Aorta (tissue), 5 donors: ENCODE measurements around the gene NUTM2A. TPM values are rescaled to one million over a fixed set of nuclear protein-coding genes. Genes with fewer than 3 reads are reported as not detected.
"Not testable (repeated sequence)": the region's sequence is repeated elsewhere in the genome, so short reads cannot be mapped to it uniquely, and the experiment has no call there.

ENCODE experiments used
- ATAC-seq: fragments of 200-7000 bp; cut with Tn5 transposase; one replicate; pipeline ENCODE4 v1.9.1; 2022; ENCODE audit warnings: moderate library complexity; ENCODE audit not compliant: low FRiP score
- DNase-seq, 2 donors: peaks; one replicate each; pipeline ENCODE4 v3.0.0-alpha.2; 2020
- H3K27ac ChIP-seq, 2 donors: one replicate each; pipeline ENCODE4 v1.5.1; 2013; ENCODE audit warnings: low read length in 2 of 2, mild to moderate bottlenecking in 2 of 2, moderate library complexity in 2 of 2, control low read depth in 1 of 2, inconsistent platforms in 1 of 2, low read depth in 1 of 2
- H3K27me3 ChIP-seq, 2 donors: one replicate each; pipeline ENCODE4 v1.6.1; 2013; ENCODE audit warnings: control low read depth in 1 of 2, low read length in 1 of 2, mild to moderate bottlenecking in 1 of 2, moderate library complexity in 1 of 2; ENCODE audit not compliant: insufficient read depth in 2 of 2, control insufficient read depth in 1 of 2
- H3K36me3 ChIP-seq, 2 donors: one replicate each; pipeline ENCODE4 v1.6.1; 2013; ENCODE audit warnings: control low read depth in 1 of 2, low read length in 1 of 2, mild to moderate bottlenecking in 1 of 2; ENCODE audit not compliant: insufficient read depth in 2 of 2, control insufficient read depth in 1 of 2
- H3K4me1 ChIP-seq, 2 donors: one replicate each; pipeline ENCODE4 v1.6.1; 2013; ENCODE audit warnings: low read length in 2 of 2, control low read depth in 1 of 2, mild to moderate bottlenecking in 1 of 2, moderate library complexity in 1 of 2; ENCODE audit not compliant: insufficient read depth in 2 of 2, control insufficient read depth in 1 of 2
- H3K4me3 ChIP-seq, 2 donors: one replicate each; pipeline ENCODE4 v1.5.1; 2013; ENCODE audit warnings: low read length in 2 of 2, control low read depth in 1 of 2, mild to moderate bottlenecking in 1 of 2
- H3K9me3 ChIP-seq: one replicate; pipeline ENCODE4 v1.6.1; 2013; ENCODE audit warnings: mild to moderate bottlenecking, low read length; ENCODE audit not compliant: control insufficient read depth
- WGBS, 2 donors: extraction: QIAGEN DNeasy Blood & Tissue Kit; methylation state at CpG; one replicate each; pipeline ENCODE4 v1.1.7; 2013; 5-methylcytosine and 5-hydroxymethylcytosine counted together
- intact Hi-C, 2 donors: fragments of 100-400 bp; cut with DNase I; formaldehyde crosslinking; loops; one replicate each; pipeline versions ENCODE4 v1.14.2 to v1.15.0; 2022
- polyA plus RNA-seq, 2 donors: library from polyadenylated mRNA; stranded (reverse); fragments of 200-250 nt; gene quantifications; one replicate each; pipeline ENCODE4 v1.2.3, GENCODE V29; 2013
- total RNA-seq, 2 donors: library from RNA; stranded (reverse); fragmentation: NEBNext Ultra II Directional; extraction: Animal tissue kit (Norgen Biotek cat#: 25700); gene quantifications; one replicate each; pipeline ENCODE4 v1.2.1, GENCODE V29; 2021
- donor health status: healthy with polysubstance abuse.
- donor health status: Bipolar disorder and iron deficiency.
- donor health status: DM: no; HTN: no; CAD: no.
- donor health status: DM: no; HTN: no; CAD: no.
- donor health status: DM: yes; HTN: yes; CAD: no.

NUTM2A gene
- total and polyA plus RNA-seq, 4 donors = 0.59 to 1.0 (median 0.66) TPM; not detected in 1

- H3K4me3 ChIP-seq, ATAC-seq, H3K4me1 ChIP-seq, H3K27me3 ChIP-seq, H3K9me3 ChIP-seq, DNase-seq, H3K36me3 ChIP-seq, intact Hi-C loops, H3K27ac ChIP-seq: not testable (repeated sequence)
- WGBS, 2 donors = 90 to 94% methylated on average over 7 to 9 of the region's 9 CpGs
Observed at GRCh38 chr10:87229211-87229610, 4.0 kb downstream of the NUTM2A start.

- H3K36me3 ChIP-seq, H3K27ac ChIP-seq, intact Hi-C loops, H3K27me3 ChIP-seq, H3K4me1 ChIP-seq, ATAC-seq, DNase-seq, H3K9me3 ChIP-seq, H3K4me3 ChIP-seq: not testable (repeated sequence)
- 75 to 84% methylated on average over 1 to 5 of the region's 7 CpGs for WGBS, 2 donors
Observed at GRCh38 chr10:87234854-87235253, 9.6 kb downstream of the NUTM2A start.

GRCh38 chr10:87237244-87237643 lies 12.0 kb downstream of the NUTM2A start:
- H3K4me1 ChIP-seq, H3K4me3 ChIP-seq, H3K9me3 ChIP-seq, H3K36me3 ChIP-seq, DNase-seq, H3K27me3 ChIP-seq, ATAC-seq, intact Hi-C loops, H3K27ac ChIP-seq: not testable (repeated sequence)
- WGBS, 2 donors = 97 to 99% methylated on average over 3 of the region's 5 CpGs

GRCh38 chr10:87239346-87239808 lies 14.1 kb downstream of the NUTM2A start:
- ATAC-seq, H3K4me1 ChIP-seq, H3K36me3 ChIP-seq, DNase-seq, intact Hi-C loops, H3K4me3 ChIP-seq, H3K27ac ChIP-seq, H3K27me3 ChIP-seq, H3K9me3 ChIP-seq: not testable (repeated sequence)
- 59 to 68% methylated on average over 2 of the region's 6 CpGs for WGBS, 2 donors

GRCh38 chr10:87242192-87242591 lies 16.9 kb downstream of the NUTM2A start:
- ATAC-seq, H3K27ac ChIP-seq, H3K4me3 ChIP-seq, intact Hi-C loops, H3K4me1 ChIP-seq, H3K27me3 ChIP-seq, DNase-seq, H3K9me3 ChIP-seq, H3K36me3 ChIP-seq: not testable (repeated sequence)
- WGBS, 2 donors = 87 to 90% methylated on average over 3 of the region's 3 CpGs

- H3K4me1 ChIP-seq, H3K9me3 ChIP-seq, H3K36me3 ChIP-seq, H3K27me3 ChIP-seq, DNase-seq, intact Hi-C loops, ATAC-seq, H3K27ac ChIP-seq, H3K4me3 ChIP-seq: not testable (repeated sequence)
- 73 to 81% methylated on average over 1 of the region's 3 CpGs for WGBS, 2 donors
Observed at GRCh38 chr10:87247335-87247734, 22.1 kb downstream of the NUTM2A start.

- H3K4me1 ChIP-seq, intact Hi-C loops, ATAC-seq, H3K9me3 ChIP-seq, H3K36me3 ChIP-seq, H3K27ac ChIP-seq, DNase-seq, H3K27me3 ChIP-seq, H3K4me3 ChIP-seq: not testable (repeated sequence)
- WGBS, 2 donors = 86% methylated on average over 1 of the region's 1 CpG; no CpG with 5 or more reads in 1 of the 2 donors
Observed at GRCh38 chr10:87248818-87249353, 23.6 kb downstream of the NUTM2A start.

GRCh38 chr10:87280749-87281392 lies 55.6 kb downstream of the NUTM2A start:
- H3K27me3 ChIP-seq, ATAC-seq: not testable (repeated sequence)

More at GRCh38 chr10:87280749-87281392, 55.6 kb downstream of the NUTM2A start:
- intact Hi-C loops, H3K36me3 ChIP-seq, H3K27ac ChIP-seq, H3K4me1 ChIP-seq, H3K4me3 ChIP-seq, DNase-seq, H3K9me3 ChIP-seq: not testable (repeated sequence)
- no CpG with 5 or more reads among the region's 1 CpG for WGBS, 2 donors
